HG03175 (cell line): ENCODE data around the gene BAZ2B.
A peak's percentile ranks its signal among the peaks of the same experiment; 100 is the strongest.
"Not testable (repeated sequence)": the region's sequence is repeated elsewhere in the genome, so short reads cannot be mapped to it uniquely, and the experiment has no call there.

ENCODE experiments used
- ATAC-seq: cut with Tn5 transposase; IDR thresholded peaks from one replicate; pipeline ENCODE4 v1.9.1; 2021; ENCODE audit warnings: mild to moderate bottlenecking, moderate library complexity; ENCODE audit not compliant: unreplicated experiment

Gene BAZ2B

GRCh38 chr2:159438720-159439353, 177.5 kb downstream of the BAZ2B start:
- ATAC-seq = no peak

GRCh38 chr2:159438284-159438683, 178.1 kb downstream of the BAZ2B start:
- no peak for ATAC-seq

- ATAC-seq = no peak
These were observed 183.7 kb downstream of the BAZ2B start for GRCh38 chr2:159432610-159433009.

GRCh38 chr2:159427048-159427447, 189.3 kb downstream of the BAZ2B start:
- no peak for ATAC-seq

GRCh38 chr2:159419403-159419802, 196.9 kb downstream of the BAZ2B start:
- ATAC-seq = no peak

- ATAC-seq = no peak
These were observed 204.9 kb downstream of the BAZ2B start for GRCh38 chr2:159411460-159411859.

GRCh38 chr2:159410276-159410675, 206.1 kb downstream of the BAZ2B start:
- no peak for ATAC-seq

- no peak for ATAC-seq
These were observed 207.1 kb downstream of the BAZ2B start for GRCh38 chr2:159409116-159409800.

GRCh38 chr2:159402790-159403189, 213.6 kb downstream of the BAZ2B start:
- ATAC-seq = no peak

GRCh38 chr2:159402160-159402559, 214.2 kb downstream of the BAZ2B start:
- ATAC-seq = not testable (repeated sequence)

- ATAC-seq = no peak
These were observed 216.5 kb downstream of the BAZ2B start for GRCh38 chr2:159399716-159400415.

- no peak for ATAC-seq
These were observed 219.5 kb downstream of the BAZ2B start for GRCh38 chr2:159396799-159397198.

- no peak for ATAC-seq
These were observed 233.8 kb downstream of the BAZ2B start for GRCh38 chr2:159382447-159383028.

- peak; percentile 51 for ATAC-seq
These were observed 234.8 kb downstream of the BAZ2B start for GRCh38 chr2:159381574-159381973.

- ATAC-seq = no peak
These were observed 235.6 kb downstream of the BAZ2B start for GRCh38 chr2:159380685-159381239.

GRCh38 chr2:159379181-159379580, 237.2 kb downstream of the BAZ2B start:
- ATAC-seq = no peak

- ATAC-seq = no peak
These were observed 241.1 kb downstream of the BAZ2B start for GRCh38 chr2:159375241-159375640.

- ATAC-seq = no peak
These were observed 244.8 kb downstream of the BAZ2B start for GRCh38 chr2:159371506-159371905.

GRCh38 chr2:159366538-159366937, 249.8 kb downstream of the BAZ2B start:
- no peak for ATAC-seq

- ATAC-seq = peak; percentile 85
These were observed 253.5 kb downstream of the BAZ2B start for GRCh38 chr2:159362816-159363251.

GRCh38 chr2:159362094-159362493, 254.3 kb downstream of the BAZ2B start:
- ATAC-seq = no peak
